Esophagus mucosa (tissue), 1 donor: ENCODE results near the gene FHOD3. TPM values are rescaled to one million over a fixed set of nuclear protein-coding genes. Genes with fewer than 3 reads are reported as not detected.

Experiments used
- ATAC-seq: fragments of 200-7000 bp; cut with Tn5 transposase; one replicate; pipeline ENCODE4 v1.9.1; 2020
- total RNA-seq: library from RNA; stranded (reverse); gene quantifications from one replicate; pipeline ENCODE4 v1.2.4, GENCODE V29; 2023
- donor health status: DM: yes; HTN: yes; CAD: no.

FHOD3 gene
- total RNA-seq, 1 donor from 2014 or later, result 3.0 TPM

- no peak for ATAC-seq
Observed at GRCh38 chr18:36387310-36387709, 89.8 kb downstream of the FHOD3 start.

DNA sequence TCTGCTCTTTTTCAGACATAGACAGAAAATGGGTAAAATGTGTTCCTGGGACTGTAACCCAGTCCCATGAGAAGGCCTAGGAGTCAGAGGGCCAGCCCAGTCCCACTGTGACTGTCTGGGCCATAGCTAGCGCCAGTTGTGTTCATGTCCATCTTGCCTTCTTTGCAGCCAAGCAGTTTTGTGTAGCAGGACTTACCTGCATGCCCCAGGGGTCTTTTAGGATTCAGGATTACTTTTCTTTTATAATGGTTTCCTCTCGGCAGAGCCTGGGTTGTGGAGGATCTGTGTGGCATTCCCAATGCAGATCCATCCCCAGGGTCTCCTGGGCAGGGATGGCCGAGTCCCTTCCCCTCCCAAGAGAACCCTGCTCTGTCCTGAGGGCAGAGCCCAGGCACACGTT, 90.8 kb downstream of the FHOD3 start:
- ATAC-seq, result no peak

GRCh38 chr18:36389027-36389426, 91.5 kb downstream of the FHOD3 start:
- no peak for ATAC-seq

DNA sequence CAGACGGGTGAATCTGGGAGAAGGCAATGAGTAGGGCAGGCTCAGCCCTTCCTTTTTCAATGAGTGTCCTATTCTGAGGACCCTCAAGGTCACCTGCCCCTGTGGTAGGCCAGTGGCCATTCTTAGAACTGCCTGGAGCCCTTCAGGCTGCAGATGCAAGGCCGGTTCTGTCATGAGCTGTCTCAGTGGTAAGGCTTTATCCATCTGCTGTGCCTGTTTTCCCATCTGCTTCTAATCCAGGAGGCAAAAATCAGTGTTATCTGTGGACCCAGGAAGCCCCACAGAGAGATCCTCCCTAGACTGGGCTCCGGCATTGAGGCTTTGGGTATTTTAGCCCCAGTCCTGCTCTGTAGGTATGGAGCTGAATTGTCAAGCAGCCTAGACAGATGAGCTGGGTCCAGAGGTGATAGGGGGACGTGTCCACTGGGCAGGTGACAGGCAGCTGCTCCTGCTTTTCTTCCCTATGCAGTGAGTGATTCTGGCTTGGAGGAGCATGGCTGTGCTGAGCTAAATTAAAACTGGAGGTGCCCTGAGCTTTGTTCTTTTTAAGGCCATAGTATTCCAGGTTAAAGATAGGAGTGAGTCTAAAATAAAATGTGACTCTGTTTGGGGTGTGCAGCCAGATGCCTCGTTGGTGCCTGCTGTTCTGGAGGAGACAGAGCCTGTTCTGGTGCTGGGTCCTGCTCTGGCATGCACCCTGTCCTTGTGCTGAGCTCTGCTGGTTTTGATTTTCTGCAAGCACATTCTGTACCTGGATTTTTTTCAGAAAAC, 92.5 kb downstream of the FHOD3 start:
- no peak for ATAC-seq

DNA sequence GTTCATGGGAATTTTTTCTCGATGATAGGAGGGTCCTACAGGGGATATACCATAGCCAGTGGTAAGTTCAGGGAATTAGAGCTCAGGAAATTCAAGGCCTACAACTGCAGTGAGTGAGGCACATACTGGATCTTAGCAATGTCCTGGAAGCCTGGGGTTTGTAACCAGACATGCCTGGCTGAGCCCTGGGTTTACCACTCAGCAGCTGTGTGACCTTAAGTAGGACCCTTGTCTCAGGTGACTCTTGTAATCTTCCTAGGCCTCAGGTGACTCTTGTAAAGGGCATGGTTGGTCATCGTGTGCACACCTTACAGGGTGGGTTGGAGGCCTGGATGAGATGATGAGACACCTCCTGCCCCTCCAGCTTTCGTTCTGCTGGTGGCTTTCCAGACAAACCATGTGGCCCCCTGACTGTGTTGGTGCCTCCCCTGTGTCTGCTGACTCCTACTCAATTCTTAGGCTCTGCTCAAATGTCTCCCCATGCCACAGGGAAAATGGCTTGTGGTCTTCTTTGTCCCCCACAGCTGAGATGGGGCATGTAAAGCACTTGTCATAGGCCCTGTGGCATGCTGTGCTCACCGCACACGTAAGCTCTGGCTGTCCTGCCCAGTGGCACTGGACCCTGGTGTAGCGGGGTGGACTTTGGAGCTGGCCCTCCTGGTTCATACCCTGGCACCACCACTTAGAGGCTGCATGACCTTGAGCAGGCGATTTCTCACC, 94.1 kb downstream of the FHOD3 start:
- ATAC-seq, result no peak

GRCh38 chr18:36392164-36392978, 94.9 kb downstream of the FHOD3 start:
- no peak for ATAC-seq

- no peak for ATAC-seq
Observed at GRCh38 chr18:36392979-36393287, 95.4 kb downstream of the FHOD3 start.

DNA sequence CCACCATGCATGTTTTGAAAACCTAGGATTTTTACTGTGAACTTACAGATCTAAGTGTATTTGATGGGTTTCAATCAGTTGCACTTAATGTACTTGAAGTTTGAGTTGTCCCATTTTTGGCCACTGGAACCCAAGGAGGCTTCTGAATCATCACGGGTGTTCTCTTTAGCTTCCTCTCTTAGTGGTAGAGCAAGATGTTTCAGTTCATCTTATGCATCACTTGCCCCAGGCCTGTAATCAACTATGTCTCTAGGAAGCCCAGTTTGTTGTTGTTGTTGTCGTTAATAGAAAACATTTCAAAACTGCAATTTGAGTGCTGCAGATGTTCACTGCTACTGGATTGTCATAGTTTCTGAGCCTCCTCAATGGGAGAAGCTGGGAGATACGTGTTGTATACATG, 97.0 kb downstream of the FHOD3 start:
- peak; percentile 61 for ATAC-seq

- no peak for ATAC-seq
Observed at GRCh38 chr18:36396190-36396589, 98.7 kb downstream of the FHOD3 start.

- no peak for ATAC-seq
Observed at GRCh38 chr18:36397033-36397432, 99.5 kb downstream of the FHOD3 start.

GRCh38 chr18:36398419-36398818, 100.9 kb downstream of the FHOD3 start:
- ATAC-seq, result peak; percentile 58

DNA sequence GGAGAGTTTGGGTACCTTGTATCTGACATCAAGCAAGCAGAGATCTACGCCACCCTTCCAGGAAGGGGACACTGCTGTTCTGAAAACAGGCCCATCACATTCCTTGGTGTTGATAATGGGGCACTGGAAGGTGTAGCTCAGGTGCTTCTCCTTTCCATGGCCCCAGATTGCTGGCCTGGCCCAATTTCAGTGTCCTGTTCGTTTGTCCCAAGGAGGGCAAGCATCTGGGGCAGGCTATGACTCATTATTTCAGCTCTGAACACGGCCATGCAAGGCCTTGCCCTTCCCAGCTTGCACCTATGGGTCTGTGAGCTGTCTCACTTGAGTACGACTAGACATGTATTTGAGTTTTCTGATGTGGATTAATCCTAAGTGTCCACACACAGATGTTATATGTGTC, 101.5 kb downstream of the FHOD3 start:
- no peak for ATAC-seq

DNA sequence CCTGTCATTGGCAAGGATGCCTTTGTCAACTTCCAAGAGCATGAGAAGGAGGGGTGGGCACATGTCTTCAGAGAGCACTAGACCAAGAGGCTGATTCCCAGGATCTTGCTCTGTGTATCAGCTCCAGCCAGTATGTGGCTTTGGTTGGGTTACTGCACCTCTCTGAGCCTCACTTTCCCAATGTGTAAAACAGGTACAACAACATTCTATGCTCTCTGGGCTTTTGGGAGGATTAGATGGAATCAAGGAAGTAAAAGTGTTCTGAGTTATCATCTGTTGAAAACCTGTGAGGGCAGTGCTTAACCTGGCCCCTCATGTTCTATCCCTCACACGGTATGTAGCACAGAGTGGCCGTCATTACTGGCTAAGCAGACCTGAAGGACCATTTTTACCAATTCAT, 103.9 kb downstream of the FHOD3 start:
- ATAC-seq, result peak; percentile 82

DNA sequence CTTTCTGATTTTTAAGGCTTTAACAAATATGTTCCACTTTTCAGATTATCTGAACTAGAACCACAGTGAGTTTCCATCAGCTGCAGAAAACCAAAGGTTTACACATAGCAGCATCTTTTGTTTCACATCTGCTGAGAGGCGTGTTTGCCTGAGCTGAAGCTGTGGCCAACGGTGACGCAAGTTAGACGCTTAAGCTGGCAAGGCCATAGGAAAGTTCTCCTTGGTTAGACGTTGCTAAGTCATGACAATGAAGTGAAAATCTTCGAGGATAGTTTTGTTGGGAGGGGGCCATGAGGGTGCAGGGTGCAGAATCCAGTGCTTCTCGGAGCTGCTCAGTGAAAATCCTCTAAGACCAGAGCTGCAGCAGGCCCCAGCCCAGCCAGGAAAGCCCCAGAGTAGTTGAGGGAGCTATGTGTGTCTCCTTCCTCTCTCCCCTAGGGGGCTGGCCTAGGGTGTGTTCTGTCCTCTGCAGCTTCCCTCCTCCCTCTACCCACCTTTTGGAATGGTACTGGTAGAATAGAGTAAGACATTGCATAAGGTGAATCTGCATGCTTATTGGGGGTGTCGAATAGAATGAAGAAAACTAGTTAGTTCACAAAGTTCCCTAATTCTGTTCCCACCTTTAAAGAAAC, 105.4 kb downstream of the FHOD3 start:
- ATAC-seq, result no peak

- ATAC-seq, result no peak
Observed at GRCh38 chr18:36403896-36404820, 106.6 kb downstream of the FHOD3 start.

DNA sequence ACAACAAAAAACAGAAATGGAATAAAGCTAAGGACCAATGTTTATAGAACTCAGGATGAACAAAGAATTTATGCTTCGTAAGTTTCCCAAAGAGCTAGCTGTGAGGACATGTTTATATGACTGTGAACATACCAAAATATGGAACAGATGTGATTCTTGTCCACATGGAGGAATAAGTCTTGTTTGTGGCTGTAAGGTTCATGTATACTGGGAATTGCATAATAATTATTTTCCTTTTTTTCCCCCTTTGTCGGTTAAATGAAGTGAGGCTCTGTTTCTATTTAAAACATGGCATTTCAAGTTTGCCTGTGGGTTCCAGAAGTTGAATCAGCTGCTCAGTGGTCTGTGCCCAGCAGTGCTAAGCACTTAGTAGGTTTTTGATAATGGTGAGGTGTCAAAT, 108.1 kb downstream of the FHOD3 start:
- no peak for ATAC-seq

GRCh38 chr18:36406805-36407204, 109.3 kb downstream of the FHOD3 start:
- ATAC-seq, result no peak

DNA sequence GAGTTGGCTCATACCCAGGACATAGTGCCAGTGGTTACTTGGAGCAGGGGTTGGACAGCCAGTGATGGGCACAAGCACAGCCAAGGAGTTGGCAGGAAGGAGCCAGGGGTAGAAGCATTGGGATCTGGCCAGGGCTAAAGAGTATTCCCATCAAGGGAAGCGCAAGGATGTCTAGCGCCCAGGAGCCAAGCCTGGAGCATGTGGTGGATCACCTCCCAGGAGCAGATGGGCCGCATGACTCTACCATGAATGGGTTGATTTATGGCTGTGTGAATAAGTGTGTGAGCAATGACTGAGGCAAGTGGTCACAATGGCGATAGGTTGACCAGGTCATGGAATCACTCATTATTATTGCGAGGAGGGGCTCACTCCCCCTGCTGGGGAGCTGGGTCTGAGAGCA, 111.1 kb downstream of the FHOD3 start:
- ATAC-seq, result no peak

DNA sequence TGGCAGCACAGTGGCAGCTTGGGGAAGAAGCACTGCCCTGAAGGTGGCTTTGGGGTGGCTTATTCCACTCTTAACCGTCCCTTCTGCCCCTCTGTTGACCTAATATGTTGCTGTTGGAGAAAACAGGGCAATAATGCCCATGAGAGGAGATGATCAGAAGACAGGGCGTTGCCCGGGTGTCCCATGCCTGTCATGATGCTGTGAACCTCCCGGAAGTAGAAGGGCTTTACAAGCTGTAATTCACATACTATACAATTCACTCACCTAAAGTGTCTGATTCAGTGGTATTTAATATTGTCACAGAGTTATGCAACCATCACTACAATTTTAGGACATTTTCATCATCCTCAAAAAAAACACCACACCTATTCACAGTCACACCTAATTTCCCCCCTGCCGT, 112.3 kb downstream of the FHOD3 start:
- ATAC-seq, result no peak

DNA sequence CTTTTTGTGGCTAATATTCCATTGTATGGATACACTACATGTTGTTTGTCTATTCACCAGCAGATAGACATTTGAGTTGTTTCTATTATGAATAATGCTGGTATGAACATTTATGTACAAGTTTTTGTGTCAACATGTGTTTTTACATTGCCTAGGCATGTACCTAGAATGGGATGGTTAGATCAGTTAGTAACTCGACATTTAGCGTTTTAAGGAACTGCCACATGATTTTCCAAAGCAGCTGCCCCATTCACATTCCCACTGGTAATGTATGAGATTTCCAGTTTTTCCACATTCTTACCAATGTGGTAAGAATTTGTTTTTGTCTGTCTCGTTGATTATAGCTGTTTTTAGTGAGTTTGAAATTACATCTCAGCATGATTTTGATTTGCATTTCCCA, 112.8 kb downstream of the FHOD3 start:
- no peak for ATAC-seq

DNA sequence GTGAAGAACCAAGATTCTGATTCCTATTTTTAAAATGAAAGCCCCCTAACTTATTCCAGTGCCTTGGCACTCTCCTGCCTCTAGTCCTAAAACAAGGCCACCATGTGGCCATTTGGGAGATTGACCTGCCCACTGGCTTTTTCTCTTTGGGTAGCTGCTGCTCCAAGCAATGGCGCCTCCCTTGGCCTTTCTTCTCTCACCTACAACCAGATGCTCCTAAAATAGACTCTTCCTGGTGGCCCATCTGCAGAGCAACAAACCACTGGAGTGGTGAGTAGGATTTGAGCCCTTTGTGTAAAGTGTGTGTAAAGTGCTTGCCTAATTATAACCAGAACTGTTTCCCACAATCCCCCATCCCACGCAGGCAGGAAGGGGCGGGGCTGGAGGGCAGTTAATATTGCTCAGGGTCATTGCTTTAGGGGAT, 114.2 kb downstream of the FHOD3 start:
- peak; percentile 44 for ATAC-seq

- peak; percentile 38 for ATAC-seq
Observed at GRCh38 chr18:36412778-36413177, 115.3 kb downstream of the FHOD3 start.
